SK-N-SH (cell line): ENCODE results near the gene NRIP3.

Experiments
- CTCF ChIP-seq: fragments of 200-600 bp; sonication (generic); IDR thresholded peaks from 2 replicates; pipeline ENCODE4 v1.6.1; 2017; ENCODE audit warnings: antibody characterized with exemption, mild to moderate bottlenecking, moderate library complexity
- EP300 ChIP-seq, 2 experiments: IDR thresholded peaks; 2 replicates each; pipeline versions ENCODE4 v1.4.0 to v1.6.1; 2012; ENCODE audit warnings: borderline replicate concordance in 1 of 2, low read depth in 1 of 2, low read length in 1 of 2
- GATA2 ChIP-seq: sonication (generic); formaldehyde crosslinking; IDR thresholded peaks from 2 replicates; pipeline ENCODE4 v1.5.0; 2020; ENCODE audit warnings: mild to moderate bottlenecking, missing genetic modification reagents
- MAX ChIP-seq: IDR thresholded peaks from 2 replicates; pipeline ENCODE4 v1.4.0; 2012; ENCODE audit warnings: low read depth
- POLR2AphosphoS5 ChIP-seq: IDR thresholded peaks from 2 replicates; pipeline ENCODE4 v1.6.1; 2012; ENCODE audit warnings: low read depth, low read length
- YY1 ChIP-seq: IDR thresholded peaks from 2 replicates; pipeline ENCODE4 v1.4.0; 2012; ENCODE audit warnings: low read depth, mild to moderate bottlenecking

- TF ChIP-seq EP300 (IDR thresholded peaks at IDR 0.05; ENCODE audit: borderline replicate concordance in 1 of 2, low read depth in 1 of 2, low read length in 1 of 2) (no peak), CTCF (no peak), POLR2AphosphoS5 (no peak), YY1 (no peak), MAX (no peak), GATA2 (CRISPR knock-in tag) (no peak)
These were observed 24.8 kb upstream of the NRIP3 start for GRCh38 chr11:9028581-9028980.
